Mesenteric fat pad (tissue), 1 donor: ENCODE results near the gene SCOC. TPM values are rescaled to one million over a fixed set of nuclear protein-coding genes. Genes with fewer than 3 reads are reported as not detected.

Source experiments
- DNase-seq: peaks from one replicate; pipeline ENCODE4 v3.0.0-alpha.2; 2020; ENCODE audit warnings: low spot score
- long read RNA-seq: library from polyadenylated mRNA; unstranded; transcript quantifications from one replicate; pipeline ENCODE4 v2.0.0, GENCODE V29; 2020
- total RNA-seq: library from RNA; stranded (reverse); fragmentation: NEBNext Ultra II Directional; extraction: Animal tissue kit (Norgen Biotek cat#: 25700); gene quantifications from one replicate; pipeline ENCODE4 v1.2.1, GENCODE V29; 2021
- donor health status: DM: yes; HTN: yes; CAD: no.

SCOC gene
- 38.1 TPM for total RNA-seq
- long read RNA-seq, transcript SCOC-211 (4 exons, 1,959 nt), result major isoform, 193 of 229 reads
- long read RNA-seq, transcript SCOC-207 (3 exons, 1,838 nt), result minor isoform, 25 of 229 reads
- long read RNA-seq, partial matches to known transcripts, result 8 of 229 reads
- long read RNA-seq, other reads (novel, unspliced or antisense), result 3 of 229 reads

DNA sequence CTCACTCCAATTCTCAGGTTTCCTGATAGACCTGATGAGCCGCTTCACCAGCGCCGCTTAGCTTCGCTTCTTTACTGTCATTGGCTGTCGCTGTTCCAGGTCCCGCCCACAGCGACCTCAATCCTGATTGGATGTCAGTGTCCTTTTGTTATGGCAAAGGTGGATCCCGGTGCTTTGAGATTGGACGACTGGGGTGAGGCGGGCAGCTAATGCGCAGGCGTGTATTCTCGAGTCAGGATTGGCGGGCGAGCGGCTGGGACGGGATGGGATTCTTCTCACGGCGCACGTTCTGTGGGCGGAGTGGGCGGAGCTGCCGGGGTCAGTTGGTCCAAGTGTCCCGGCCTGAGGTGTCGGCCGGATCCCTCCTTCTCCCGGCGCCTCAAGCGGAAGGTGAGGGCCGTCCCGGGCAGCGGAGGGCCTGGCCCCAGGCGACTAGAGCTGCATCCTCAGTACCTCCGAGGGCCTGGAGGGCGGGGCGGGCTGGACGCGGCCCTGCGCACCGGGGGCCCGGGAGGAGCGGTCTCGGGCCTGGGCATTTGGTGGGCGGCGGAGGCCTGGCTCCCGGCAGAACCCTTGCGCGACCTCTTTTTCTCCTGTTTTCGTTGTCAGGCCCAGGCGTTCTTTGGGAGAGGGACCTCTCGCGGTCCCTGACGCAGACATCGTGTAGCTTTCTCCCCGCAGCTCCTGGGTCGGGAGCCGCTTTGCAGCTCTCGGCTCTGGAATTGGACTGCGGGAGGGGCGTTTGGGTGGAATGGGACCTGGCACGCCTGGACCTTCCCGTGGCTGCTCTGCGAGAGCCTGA lies at the start of gene SCOC:
Gene SCOC, plus strand, starts transcription at position 319 of the 802 bp plus-strand sequence. CDS start 5,525 bp downstream, outside the sequence.
- peak; percentile 99 for DNase-seq

- DNase-seq, result no peak
These were observed 47.0 kb upstream of the SCOC start for GRCh38 chr4:140326395-140326993.

GRCh38 chr4:140330311-140330900 lies 43.0 kb upstream of the SCOC start:
- DNase-seq, result no peak

- DNase-seq, result no peak
These were observed 42.2 kb upstream of the SCOC start for GRCh38 chr4:140331245-140331644.

DNA sequence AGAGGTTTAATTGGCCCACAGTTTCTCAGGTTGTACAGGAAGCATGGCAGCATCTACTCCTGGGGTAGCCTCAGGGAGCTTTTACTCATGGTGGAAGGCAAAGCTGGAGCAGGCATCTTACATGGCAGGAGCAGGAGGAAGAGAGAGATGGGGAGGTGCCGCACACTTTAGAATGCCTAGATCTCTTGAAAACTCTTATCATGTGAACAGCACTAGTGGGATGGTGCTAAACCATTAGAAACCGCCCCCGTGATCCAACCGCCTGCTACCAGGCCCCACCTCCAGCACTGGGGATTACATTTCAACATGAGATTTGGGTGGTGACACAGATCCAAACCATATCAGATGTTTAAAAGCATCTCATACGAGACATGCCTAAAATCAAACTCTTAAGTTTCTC lies 41.6 kb upstream of the SCOC start:
- DNase-seq, result no peak

- no peak for DNase-seq
These were observed 40.7 kb upstream of the SCOC start for GRCh38 chr4:140332734-140333133.

DNA sequence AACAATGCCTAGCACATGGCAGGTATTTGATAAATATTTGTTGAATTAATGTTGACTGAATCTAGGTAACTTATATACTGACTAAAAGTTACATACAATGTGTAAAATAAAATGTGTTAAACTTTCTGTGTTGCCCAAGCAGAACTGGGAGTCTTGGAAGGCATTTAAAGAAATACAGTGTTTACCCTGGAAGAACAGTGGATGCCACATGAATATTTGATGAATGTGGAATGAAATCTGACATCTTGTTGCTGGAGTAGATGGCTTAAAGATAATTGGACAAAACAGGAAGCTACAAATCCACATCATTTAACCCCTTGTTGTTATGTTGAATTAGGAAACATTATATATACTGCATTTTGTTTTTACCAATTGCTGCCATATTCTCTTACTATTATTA lies 39.9 kb upstream of the SCOC start:
- no peak for DNase-seq

- no peak for DNase-seq
These were observed 38.4 kb upstream of the SCOC start for GRCh38 chr4:140335076-140335475.

- DNase-seq, result no peak
These were observed 36.7 kb upstream of the SCOC start for GRCh38 chr4:140336730-140337129.

GRCh38 chr4:140342620-140343019 lies 30.8 kb upstream of the SCOC start:
- DNase-seq, result no peak

GRCh38 chr4:140343303-140343702 lies 30.1 kb upstream of the SCOC start:
- DNase-seq, result no peak

DNA sequence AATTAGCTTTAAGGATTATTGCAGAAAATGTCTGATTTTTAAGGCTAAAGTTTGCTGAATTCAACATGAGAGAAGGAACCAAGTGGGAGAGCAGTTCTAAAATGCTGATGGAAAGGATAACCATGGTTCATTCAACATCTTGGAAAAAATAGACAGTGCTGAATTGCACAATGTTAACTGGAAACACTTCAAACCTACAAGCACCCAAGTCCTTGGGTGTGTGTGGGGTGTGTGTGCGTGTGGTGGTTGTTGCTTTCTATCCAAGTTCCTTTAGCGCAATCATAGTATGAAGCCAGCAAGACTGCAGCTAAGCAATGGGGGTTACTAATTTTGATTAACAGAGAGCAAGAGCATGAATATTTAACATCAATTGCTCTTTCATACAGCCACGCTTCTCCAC lies 29.3 kb upstream of the SCOC start:
- DNase-seq, result no peak

DNA sequence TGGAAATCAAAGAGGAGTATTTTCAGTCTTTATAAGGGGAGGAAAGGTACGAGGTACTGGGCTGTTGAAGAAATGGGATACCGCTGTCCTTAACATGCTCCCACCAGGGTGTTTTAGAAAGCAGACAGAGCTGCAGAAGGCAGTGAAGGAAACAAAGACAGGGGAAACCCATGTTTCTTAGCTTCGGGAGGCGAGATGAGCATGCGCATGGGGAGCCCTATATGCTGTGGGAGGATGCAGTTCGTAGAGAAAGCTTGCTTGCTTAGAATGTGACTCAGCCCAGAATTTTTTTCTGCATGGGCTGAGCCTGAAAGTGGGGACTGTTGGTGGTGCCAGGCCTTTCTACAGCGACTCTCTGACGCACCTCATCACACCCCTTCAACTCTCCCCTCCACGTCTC lies 28.8 kb upstream of the SCOC start:
- DNase-seq, result no peak

- DNase-seq, result no peak
These were observed 27.3 kb upstream of the SCOC start for GRCh38 chr4:140346136-140346535.

- DNase-seq, result no peak
These were observed 23.6 kb upstream of the SCOC start for GRCh38 chr4:140349816-140350215.

DNA sequence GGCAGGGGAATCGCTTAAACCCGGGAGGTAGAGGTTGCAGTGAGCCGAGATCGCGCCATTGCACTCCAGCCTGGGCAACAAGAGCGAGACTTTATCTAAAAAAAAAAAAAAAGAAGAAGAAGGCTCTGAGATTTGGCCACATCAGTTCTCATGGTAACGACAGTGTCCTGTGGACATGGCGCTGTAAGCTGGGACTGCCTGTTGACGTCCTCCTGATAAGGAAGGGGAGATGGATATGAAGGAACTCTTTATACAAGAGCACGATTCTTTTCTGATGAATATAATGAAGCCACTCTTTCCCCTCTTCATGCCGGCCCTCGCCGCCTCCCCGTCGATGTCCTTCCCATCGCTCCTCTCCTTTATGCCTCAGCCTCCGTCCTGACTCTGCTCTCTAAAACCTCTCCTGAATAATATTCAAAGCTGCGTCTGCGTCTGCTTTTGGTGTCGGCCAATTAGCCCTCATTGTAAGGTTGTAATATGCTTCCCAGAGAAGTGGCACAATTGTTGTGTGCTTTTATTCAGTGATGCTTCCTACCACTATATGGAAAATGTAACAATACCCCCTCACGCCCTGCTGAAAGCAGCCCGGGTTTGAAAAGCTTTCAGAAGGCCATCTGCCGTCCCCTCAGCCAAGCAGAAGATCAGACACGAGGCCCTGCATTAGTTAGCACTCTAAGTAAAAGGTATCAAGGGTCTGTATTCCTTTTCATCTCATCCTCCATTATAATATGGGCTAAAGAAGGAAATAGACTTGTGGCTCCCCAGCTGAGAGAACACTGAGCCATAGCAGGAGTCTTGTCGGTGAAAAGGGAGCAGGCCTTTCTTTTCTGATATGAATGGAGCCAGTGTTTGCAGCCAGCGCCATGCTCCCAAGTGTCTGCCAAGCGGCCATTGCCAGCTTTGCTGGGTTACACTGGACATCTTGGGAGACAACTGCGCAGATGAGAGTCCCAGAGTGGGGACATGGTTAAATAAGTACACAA lies 22.1 kb upstream of the SCOC start:
- DNase-seq, result no peak

- DNase-seq, result no peak
These were observed 19.7 kb upstream of the SCOC start for GRCh38 chr4:140353786-140354185.

DNA sequence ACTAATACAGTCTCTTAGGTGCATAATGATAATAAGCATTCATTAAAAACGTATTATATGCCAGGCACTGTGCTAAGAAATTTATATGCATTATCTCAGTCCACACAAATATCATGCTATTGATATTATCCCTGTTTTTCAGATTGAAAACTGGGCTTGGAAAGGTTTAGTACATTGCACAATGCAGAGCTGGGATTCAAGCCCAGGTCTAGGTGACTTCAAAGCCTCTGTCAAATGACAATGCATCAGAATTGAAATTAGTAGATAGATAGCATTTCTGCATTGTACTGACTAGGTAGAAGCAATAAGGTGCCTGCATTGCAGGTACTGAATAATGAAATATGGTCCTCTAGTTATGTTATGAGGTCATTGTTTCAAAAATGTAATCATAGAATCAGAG lies 18.2 kb upstream of the SCOC start:
- DNase-seq, result no peak

GRCh38 chr4:140357868-140358267 lies 15.6 kb upstream of the SCOC start:
- no peak for DNase-seq

DNA sequence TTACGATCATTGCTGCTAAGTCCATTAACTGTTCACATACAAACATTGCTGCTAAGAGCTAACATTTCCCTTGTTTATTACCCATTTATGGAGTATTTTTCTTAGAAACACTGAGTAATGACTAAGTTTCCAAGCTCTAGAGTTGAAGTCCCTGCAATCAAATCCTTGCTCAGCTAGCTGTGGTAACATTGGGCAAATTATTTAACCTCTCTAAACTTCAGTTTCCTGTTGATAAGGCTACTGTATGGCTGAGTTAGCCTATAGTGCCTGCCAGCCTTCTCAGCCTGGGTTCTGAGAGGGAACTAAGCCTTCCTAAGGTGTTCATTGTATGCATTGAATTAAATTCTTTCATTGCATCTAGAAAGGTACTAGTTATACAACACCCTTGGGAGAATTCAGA lies 15.2 kb upstream of the SCOC start:
- DNase-seq, result no peak
